WTC11 (cell line): ENCODE measurements around the gene TMEM269.

Experiments
- ESRRA ChIP-seq: sonication (generic); formaldehyde crosslinking; IDR thresholded peaks from 2 replicates; pipeline ENCODE4 v1.8.1; 2022; ENCODE audit warnings: mild to moderate bottlenecking, missing genetic modification reagents, borderline replicate concordance
- ZBTB21 ChIP-seq: sonication (generic); formaldehyde crosslinking; IDR thresholded peaks from 2 replicates; pipeline ENCODE4 v1.8.1; 2023; ENCODE audit warnings: mild to moderate bottlenecking, missing genetic modification reagents, borderline replicate concordance
- ZNF671 ChIP-seq: fragments of 250-450 bp; sonication (Bioruptor Pico); IDR thresholded peaks from 2 replicates; pipeline ENCODE4 v1.8.0; 2021; ENCODE audit warnings: mild to moderate bottlenecking
- TF ChIP-seq, protein P1 (sequence below): fragments of 200-600 bp; IDR thresholded peaks from 2 replicates; pipeline ENCODE4 v1.8.0; 2022; ENCODE audit warnings: antibody characterized with exemption
- TF ChIP-seq, protein P2 (sequence below): sonication (generic); formaldehyde crosslinking; IDR thresholded peaks from 2 replicates; pipeline ENCODE4 v1.8.1; 2023; ENCODE audit warnings: mild to moderate bottlenecking, missing genetic modification reagents, moderate library complexity

DNA sequence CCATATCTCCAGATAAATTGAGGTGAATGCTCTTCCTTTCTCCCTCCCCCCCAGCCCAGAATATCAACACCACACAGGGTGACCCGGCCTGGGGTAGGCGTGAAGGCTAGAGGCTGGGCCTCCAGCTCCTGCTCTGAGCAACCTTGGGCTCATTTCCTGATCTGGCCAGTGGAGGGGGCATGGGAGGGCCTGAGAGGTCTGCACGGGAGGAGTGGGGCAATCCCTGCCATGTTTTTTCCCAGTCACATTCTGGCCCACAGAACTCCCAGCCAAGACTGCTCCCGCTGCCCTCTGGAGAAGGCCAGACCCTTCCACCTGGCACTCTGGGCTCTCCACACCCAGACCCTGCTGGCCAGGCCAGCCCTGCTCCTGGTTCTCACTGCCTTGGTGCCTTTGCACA lies 48.6 kb upstream of the TMEM269 start:
- TF ChIP-seq ESRRA: no peak
- no peak for TF ChIP-seq ZNF671 (CRISPR knock-in tag)
- TF ChIP-seq, protein P1, sequence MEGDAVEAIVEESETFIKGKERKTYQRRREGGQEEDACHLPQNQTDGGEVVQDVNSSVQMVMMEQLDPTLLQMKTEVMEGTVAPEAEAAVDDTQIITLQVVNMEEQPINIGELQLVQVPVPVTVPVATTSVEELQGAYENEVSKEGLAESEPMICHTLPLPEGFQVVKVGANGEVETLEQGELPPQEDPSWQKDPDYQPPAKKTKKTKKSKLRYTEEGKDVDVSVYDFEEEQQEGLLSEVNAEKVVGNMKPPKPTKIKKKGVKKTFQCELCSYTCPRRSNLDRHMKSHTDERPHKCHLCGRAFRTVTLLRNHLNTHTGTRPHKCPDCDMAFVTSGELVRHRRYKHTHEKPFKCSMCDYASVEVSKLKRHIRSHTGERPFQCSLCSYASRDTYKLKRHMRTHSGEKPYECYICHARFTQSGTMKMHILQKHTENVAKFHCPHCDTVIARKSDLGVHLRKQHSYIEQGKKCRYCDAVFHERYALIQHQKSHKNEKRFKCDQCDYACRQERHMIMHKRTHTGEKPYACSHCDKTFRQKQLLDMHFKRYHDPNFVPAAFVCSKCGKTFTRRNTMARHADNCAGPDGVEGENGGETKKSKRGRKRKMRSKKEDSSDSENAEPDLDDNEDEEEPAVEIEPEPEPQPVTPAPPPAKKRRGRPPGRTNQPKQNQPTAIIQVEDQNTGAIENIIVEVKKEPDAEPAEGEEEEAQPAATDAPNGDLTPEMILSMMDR: no peak
- TF ChIP-seq ZBTB21: no peak
- TF ChIP-seq, protein P2, sequence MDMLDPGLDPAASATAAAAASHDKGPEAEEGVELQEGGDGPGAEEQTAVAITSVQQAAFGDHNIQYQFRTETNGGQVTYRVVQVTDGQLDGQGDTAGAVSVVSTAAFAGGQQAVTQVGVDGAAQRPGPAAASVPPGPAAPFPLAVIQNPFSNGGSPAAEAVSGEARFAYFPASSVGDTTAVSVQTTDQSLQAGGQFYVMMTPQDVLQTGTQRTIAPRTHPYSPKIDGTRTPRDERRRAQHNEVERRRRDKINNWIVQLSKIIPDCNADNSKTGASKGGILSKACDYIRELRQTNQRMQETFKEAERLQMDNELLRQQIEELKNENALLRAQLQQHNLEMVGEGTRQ: no peak
